GF-D8 (cell line): ENCODE results near the gene GOSR1.
"Not testable (repeated sequence)": the region's sequence is repeated elsewhere in the genome, so short reads cannot be mapped to it uniquely, and the experiment has no call there.

ENCODE experiments used
- DNase-seq: peaks from one replicate; lab custom pipeline; 2025; lab: John Stamatoyannopoulos, UW

The GOSR1 gene

DNA sequence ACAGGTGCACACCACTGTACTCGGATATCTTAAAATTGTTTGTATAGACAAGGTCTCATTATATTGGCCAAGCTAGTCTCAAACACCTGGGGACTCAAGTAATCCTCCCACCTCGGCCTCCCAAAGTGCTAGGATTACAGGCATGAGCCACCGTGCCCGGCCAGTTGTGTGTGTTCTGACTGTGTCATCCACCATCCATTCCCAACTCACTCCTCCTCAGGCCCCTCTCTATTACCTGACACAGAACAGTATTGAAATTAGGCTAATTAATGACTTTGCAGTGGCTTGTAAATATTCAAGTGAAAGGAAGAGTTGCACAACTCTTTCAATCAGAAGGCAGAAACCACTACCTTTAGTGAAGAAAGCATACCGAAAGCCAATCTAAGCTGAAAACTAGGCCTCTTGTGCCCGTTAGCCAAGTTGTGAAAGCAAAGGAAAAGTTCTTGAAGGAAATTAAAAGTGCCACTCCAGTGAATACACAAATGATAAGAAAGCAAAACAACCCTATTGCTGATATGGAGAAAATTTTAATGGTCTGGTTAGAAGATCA is 28.7 kb downstream of the GOSR1 start:
- DNase-seq, result no peak

DNA sequence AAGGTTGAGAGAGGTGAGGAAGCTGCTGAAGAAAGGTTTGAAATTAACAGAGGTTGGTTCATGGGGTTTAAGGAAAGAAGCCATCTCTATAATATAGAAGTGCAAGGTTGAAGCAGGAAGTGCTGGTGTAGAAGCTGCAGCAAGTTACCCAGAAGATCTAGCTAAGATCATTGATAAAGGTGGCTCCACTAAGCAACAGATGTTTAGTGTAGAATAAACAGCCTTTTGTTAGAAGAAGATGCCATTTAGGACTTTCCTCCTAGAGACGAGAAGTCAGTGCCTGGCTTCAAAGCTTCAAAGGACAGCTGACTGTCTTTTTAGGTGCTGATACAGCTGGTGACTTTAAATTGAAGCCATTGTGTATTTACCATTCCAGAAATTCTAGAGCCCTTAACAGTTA is 29.3 kb downstream of the GOSR1 start:
- no peak for DNase-seq

DNA sequence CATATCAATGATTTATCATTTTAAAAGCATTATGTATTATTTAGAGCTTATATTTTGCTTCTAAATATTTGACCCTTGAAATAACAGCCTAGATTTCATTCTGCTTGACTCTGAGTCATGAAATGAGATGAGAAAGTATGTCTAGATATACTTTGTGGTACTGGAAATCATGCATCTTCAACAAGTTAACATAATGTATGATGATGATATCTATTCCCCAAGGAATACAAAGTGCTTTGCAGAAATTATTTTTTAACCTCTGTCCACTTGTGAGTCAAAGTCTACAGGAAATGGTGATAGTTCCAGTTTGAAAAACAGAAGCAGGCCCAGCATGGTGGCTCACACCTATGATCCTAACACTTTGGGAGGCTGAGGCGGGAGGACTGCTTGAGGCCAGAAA is 36.1 kb downstream of the GOSR1 start:
- DNase-seq, result no peak

GRCh38 chr17:30514895-30515596 is 37.8 kb downstream of the GOSR1 start:
- DNase-seq, result no peak

- no peak for DNase-seq
These were observed 40.6 kb downstream of the GOSR1 start for GRCh38 chr17:30517786-30518185.

- DNase-seq, result no peak
These were observed 42.0 kb downstream of the GOSR1 start for GRCh38 chr17:30519166-30519565.

- DNase-seq, result no peak
These were observed 42.5 kb downstream of the GOSR1 start for GRCh38 chr17:30519707-30520106.

DNA sequence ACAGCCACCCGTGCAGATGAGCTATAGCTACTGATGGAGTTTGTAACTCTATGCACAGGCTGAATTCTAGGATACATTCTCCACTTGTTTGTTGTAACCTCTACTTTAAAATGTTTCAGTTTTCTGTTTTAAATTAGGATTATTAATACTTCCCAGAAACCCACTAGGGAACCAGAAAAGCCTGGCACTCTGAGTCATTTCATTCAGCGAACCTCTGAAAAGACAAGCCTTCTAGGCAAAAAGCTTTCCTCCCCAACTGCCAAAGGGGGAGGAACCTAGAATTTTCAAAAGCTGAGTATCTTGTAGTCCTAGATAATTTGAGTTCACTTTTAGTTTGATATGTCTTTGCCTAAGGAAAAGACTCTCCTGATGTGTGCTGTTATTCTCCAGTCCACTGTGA is 43.2 kb downstream of the GOSR1 start:
- no peak for DNase-seq

DNA sequence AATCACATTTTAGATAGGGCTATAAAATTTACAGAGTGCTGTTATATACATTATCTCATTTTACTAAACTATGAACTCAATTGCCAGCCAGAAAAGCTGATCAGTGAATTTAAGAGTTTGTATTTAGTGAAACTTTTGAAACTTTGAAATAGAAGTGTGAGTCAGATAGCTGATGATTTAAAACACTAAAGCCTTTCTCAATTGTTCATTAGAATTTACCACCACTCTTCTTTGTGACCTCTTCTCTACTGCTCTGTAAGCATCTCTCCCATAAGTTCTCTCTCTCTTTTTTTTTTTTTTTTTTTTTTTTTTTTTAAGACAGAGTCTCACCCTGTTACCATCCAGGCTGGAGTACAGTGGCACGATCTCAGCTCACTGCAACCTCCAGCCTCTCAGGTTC is 43.7 kb downstream of the GOSR1 start:
- no peak for DNase-seq

DNA sequence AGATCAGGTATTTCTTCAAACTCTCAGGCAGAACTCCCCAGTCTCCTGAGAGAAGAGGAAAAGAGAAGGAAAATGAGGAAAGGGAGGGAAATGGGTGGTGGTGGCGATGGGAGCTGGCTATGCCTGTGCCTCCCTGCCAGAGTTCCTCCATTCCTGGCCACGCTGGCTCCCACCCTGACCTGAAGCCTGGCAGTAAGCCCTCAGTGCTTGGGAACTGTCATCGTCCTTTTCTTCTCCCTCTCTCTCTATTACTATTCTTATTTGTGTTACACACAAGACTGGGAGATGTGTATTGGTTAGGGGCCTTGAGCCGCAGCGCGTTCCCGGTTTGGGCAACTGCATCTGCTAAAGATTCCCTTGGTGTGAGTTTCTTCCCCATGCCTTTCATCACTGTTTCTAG is 44.6 kb downstream of the GOSR1 start:
- DNase-seq, result no peak

DNA sequence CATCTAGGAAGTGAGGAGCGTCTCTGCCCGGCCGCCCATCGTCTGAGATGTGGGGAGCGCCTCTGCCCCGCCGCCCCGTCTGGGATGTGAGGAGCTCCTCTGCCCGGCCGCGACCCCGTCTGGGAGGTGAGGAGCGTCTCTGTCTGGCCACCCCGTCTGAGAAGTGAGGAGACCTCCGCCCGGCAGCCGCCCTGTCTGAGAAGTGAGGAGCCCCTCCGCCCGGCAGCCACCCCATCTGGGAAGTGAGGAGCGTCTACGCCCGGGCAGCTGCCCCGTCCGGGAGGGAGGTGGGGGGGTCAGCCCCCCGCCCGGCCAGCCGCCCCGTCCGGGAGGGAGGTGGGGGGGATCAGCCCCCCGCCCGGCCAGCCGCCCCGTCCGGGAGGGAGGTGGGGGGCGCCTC is 46.0 kb downstream of the GOSR1 start:
- DNase-seq, result not testable (repeated sequence)

DNA sequence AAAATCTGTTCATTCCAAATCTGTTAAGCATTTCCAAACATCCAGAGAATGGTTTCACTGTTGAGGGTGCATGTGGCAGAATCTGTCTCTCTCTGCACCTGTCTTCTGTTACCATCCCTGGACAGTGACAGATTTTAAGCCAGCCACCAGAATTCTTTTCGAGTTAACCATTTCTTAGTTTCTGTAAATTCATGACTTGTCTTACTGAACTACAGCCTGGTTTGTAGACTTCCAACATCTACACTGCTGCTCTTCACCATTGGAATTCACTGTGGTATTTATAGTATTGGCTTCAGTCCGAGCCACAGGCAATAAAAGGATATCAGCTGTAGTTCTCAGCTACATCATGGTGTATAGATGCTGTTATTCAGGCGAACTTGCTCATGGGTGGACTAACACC is 47.6 kb downstream of the GOSR1 start:
- no peak for DNase-seq

GRCh38 chr17:30526401-30526800 is 49.2 kb downstream of the GOSR1 start:
- no peak for DNase-seq

DNA sequence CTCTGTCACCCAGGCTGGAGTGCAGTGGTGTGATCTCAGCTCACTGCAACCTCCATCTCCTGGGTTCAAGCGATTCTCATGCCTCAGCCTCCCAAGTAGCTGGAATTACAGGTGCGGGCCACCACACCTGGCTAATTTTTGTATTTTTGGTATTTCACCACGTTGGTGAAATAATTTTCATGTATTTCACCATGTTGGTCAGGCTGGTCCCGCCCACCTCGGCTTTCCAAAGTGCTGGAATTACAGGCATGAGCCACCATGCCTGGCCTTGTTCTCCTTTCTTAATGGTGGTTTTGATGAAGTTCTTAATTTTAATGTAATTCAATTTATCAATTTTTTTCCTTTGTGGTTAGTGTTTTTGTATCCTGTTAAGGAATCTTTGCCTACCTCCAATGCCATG is 51.5 kb downstream of the GOSR1 start:
- DNase-seq, result not testable (repeated sequence)

GRCh38 chr17:30530346-30531025 is 53.3 kb downstream of the GOSR1 start:
- no peak for DNase-seq

- DNase-seq, result no peak
These were observed 55.7 kb downstream of the GOSR1 start for GRCh38 chr17:30532871-30533270.

DNA sequence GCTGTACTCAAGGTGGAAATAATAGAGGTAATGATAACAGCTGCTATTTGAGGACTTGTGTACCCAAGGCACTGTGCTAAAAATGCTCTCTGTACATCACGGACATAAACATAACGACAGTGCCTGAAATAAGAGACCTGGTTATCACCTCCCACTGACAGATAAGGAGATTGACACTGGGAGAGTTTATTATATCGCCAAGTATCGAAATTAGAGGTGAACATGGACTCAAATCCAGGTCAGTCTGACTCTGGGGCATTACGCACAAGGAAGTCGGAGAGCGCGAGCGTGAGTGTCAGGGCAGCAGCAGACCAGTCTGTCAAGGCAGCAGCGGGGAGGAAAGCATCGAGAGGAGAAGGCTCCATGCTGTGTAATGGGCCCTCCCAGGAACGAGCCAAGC is 57.1 kb downstream of the GOSR1 start:
- no peak for DNase-seq

DNA sequence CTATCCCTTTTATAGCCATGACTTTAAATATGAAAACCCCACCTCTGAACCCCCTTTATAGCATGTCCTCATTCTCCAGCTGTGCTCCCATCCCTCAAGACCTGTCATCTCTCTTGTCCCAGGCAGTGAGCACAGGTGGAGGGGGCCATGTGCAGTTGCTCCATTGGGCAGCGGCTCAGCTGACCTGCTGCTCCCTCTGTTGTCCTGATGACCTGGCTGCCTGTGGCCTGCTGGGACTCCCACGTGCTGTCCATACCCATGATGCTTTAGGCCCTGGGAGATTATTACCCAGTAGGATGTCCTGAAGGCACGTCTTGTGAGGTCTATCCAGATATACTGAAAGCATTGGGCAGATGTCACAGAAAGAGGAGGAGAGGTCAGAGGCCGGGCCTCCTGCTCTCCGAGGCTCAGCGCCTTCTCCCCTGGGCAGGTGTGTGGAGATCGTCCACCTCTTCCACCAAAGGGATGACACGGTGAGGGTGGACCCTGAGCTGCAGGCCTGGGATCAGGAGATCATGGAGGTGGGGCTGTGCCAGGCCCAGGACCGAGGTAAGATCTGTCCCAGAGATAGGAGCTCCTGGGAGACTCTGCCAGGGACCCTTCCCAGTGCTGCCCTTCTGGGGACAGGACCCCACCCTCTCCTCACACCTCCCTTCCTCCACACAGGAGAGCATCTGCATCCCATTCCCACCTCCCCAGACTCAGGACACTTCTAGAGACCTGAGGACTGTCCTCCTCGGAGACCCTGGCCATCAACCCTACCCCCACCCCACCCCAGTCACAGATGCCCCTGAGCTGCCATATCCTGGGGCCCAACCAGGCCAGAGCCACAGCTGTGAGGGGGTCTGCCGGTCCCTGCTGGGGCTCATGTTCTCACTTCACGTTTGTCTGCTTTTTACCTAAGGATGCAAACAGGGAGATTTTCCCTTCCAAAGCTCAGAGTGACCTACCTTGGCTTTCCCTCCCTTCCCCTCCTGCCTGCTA is 58.0 kb downstream of the GOSR1 start:
- DNase-seq, result no peak

DNA sequence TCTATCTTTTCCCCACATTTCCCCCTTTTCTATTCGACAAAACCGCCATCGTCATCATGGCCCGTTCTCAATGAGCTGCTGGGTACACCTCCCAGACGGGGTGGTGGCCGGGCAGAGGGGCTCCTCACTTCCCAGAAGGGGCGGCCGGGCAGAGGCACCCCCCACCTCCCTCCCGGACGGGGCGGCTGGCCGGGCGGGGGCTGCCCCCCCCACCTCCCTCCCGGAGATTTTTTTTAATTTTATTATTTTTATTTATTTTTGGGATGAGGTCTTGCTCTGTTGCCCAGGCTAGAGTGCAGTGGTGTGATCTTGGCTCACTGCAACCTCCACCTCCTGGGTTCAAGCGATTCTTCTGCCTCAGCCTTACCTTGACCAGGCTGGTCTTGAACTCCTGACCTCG is 59.6 kb downstream of the GOSR1 start:
- DNase-seq, result not testable (repeated sequence)

DNA sequence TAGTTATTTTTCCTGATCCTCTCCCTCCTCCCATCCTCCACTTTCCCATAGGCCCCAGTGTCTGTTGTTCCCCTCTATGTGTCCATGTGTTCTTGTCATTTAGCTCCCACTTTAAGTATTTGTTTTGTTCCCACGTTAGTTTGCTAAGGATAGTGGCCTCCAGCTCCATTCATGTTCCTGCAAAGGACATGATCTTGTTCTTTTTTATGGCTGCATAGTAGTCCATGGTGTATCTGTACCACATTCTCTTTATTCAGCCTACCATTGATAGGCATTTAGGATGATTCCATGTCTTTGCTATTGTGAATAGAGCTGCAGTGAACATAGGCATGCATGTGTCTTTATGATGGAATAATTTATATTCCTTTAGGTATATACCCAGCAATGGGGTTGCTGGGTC is 60.5 kb downstream of the GOSR1 start:
- not testable (repeated sequence) for DNase-seq

DNA sequence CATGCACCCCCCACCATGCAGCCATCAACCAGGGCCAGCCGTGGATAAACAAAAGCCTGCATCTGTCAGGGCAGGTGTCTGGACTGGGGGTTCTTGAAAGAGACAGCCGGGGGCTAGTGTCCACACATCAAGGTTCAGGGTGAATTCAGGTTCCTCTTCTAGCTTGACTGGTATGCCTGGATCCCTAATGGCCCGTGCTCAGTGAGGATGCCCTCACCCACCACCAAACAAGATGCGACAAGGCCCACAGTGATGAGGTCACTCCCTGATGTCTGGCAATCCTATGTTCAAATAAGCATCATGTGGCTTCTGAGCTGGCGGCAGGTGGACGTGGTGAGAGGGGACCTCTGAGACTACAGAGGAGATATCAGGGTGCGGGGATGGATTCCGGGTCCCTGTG is 64.6 kb downstream of the GOSR1 start:
- DNase-seq, result no peak

DNA sequence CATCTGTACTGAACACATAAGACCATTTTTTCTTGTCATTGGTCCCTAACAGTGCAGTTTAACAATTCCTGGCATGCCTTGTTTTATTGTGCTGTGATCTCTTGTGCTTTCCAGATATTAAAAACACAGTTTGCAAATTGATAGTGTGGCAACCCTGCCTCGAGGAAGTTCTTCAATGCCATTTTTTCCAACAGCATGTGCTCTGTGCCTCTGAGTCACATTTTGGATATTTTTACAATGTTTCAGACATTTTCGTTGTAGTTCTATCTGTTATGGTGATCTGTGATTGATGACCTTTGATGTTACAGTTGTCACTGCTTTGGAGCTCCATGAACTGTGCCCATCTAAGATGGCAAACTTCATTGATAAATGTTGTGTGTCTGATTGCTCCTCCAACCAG is 66.2 kb downstream of the GOSR1 start:
- no peak for DNase-seq
